Colonic mucosa (tissue), 4 donors: ENCODE results near the gene ZNF71. TPM values are rescaled to one million over a fixed set of nuclear protein-coding genes. Genes with fewer than 3 reads are reported as not detected.

ENCODE experiments used
- DNase-seq: peaks from one replicate; pipeline ENCODE4 v3.0.0-alpha.2; 2020
- H3K27ac ChIP-seq: fragments of 200-600 bp; one replicate; pipeline ENCODE4 v1.8.0; 2021
- H3K27me3 ChIP-seq: fragments of 200-600 bp; one replicate; pipeline ENCODE4 v1.8.0; 2021
- H3K36me3 ChIP-seq: fragments of 200-600 bp; one replicate; pipeline ENCODE4 v1.8.0; 2021
- H3K4me1 ChIP-seq: fragments of 200-600 bp; one replicate; pipeline ENCODE4 v1.8.0; 2021; ENCODE audit warnings: mild to moderate bottlenecking
- H3K4me3 ChIP-seq: fragments of 200-600 bp; one replicate; pipeline ENCODE4 v1.8.0; 2021
- H3K9ac ChIP-seq, 2 donors: one replicate each; pipeline ENCODE4 v1.7.0; 2013; ENCODE audit warnings: control low read depth in 2 of 2, low read depth in 2 of 2, low read length in 2 of 2
- H3K9me3 ChIP-seq: fragments of 200-600 bp; one replicate; pipeline ENCODE4 v1.8.0; 2021
- intact Hi-C: fragments of 100-400 bp; cut with DNase I; formaldehyde crosslinking; loops from one replicate; pipeline ENCODE4 v1.14.1; 2022
- total RNA-seq, 2 donors: library from RNA; stranded (reverse); fragmentation: NEBNext Ultra II Directional in 1 of 2; extraction: Animal tissue kit (Norgen Biotek cat#: 25700) in 1 of 2; gene quantifications; one replicate each; pipeline ENCODE4 v1.2.1, GENCODE V29; 2021
- TF ChIP-seq, protein P1 (sequence below): fragments of 200-600 bp; IDR thresholded peaks from one replicate; pipeline ENCODE4 v1.8.0; 2022; ENCODE audit warnings: antibody characterized with exemption, mild to moderate bottlenecking
- donor health status: healthy.
- donor health status: DM: no; HTN: no; CAD: no.
- donor health status: DM: no; HTN: no; CAD: no.

ZNF71 gene
- total RNA-seq, 2 donors from 2014 or later = 2.6 to 3.9 TPM

DNA sequence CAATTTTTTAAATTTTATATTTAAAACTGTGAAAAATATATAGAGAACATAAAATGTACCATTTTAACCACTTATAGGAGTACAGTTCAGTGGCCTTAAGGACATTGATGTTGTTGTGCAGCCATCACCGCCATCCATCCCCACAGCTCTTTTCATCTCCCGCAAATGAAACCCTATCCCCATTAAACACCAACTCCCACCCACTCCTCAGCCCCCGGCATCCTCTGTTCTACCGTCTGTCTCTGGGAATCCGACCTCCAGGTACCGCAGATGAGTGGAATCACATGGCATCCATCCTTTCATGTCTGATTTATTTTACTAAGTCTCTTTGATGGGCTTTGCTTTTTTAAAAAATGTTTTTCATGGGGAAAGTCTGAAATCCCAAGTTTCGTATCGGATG, 24.0 kb downstream of the ZNF71 start:
- DNase-seq = no peak
- no peaks in the 10 kb centered on the region for H3K4me1 ChIP-seq
- no peak overlapping the region for H3K9ac ChIP-seq
- no peak overlapping the region for H3K27ac ChIP-seq
- no peaks in the 10 kb centered on the region for H3K36me3 ChIP-seq
- peaks cover 9% of the 10 kb centered on the region for H3K9me3 ChIP-seq
- TF ChIP-seq, protein P1, sequence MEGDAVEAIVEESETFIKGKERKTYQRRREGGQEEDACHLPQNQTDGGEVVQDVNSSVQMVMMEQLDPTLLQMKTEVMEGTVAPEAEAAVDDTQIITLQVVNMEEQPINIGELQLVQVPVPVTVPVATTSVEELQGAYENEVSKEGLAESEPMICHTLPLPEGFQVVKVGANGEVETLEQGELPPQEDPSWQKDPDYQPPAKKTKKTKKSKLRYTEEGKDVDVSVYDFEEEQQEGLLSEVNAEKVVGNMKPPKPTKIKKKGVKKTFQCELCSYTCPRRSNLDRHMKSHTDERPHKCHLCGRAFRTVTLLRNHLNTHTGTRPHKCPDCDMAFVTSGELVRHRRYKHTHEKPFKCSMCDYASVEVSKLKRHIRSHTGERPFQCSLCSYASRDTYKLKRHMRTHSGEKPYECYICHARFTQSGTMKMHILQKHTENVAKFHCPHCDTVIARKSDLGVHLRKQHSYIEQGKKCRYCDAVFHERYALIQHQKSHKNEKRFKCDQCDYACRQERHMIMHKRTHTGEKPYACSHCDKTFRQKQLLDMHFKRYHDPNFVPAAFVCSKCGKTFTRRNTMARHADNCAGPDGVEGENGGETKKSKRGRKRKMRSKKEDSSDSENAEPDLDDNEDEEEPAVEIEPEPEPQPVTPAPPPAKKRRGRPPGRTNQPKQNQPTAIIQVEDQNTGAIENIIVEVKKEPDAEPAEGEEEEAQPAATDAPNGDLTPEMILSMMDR = no peak
- intact Hi-C loops = no loop called here
- no peaks in the 10 kb centered on the region for H3K27me3 ChIP-seq
- H3K4me3 ChIP-seq = no peak overlapping the region

DNA sequence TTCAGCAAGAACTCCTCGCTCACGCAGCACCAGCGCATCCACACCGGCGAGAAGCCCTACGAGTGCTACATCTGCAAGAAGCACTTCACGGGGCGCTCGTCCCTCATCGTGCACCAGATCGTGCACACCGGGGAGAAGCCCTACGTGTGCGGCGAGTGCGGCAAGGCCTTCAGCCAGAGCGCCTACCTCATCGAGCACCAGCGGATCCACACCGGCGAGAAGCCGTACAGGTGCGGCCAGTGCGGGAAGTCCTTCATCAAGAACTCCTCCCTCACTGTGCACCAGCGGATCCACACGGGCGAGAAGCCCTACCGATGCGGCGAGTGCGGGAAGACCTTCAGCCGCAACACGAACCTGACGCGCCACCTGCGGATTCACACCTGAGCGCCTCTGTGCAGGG, 27.3 kb downstream of the ZNF71 start:
- Histone ChIP-seq H3K27me3 (no peaks in the 10 kb centered on the region), H3K36me3 (no peaks in the 10 kb centered on the region), H3K9ac (no peak overlapping the region), H3K4me1 (no peaks in the 10 kb centered on the region), H3K4me3 (no peak overlapping the region), H3K27ac (no peak overlapping the region), H3K9me3 (no peaks in the 10 kb centered on the region)
- TF ChIP-seq, protein P1 = no peak
- DNase-seq = no peak
- intact Hi-C loops = no loop called here

DNA sequence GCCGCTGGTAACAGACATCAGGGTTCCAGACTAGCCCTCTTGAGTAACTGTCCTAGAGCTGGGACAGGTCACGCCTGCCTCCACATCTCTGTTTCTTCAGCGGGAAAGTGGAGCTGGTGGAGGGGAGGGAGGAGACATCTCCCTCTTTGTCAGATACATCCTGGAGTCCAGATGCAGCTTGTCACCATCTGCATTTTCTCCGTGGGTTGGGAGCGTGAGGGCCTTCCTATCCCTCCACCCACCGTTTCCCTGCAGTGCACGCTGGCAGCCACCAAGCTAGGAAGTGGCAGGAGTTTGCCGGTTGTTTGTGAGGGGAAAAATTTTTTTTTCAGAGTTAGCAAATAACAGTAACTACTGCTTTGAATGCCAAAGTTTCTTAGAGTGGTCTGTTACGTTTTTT, 27.9 kb downstream of the ZNF71 start:
- intact Hi-C loops = no loop called here
- Histone ChIP-seq H3K4me1 (no peaks in the 10 kb centered on the region), H3K4me3 (no peak overlapping the region), H3K9me3 (no peaks in the 10 kb centered on the region), H3K36me3 (no peaks in the 10 kb centered on the region), H3K27ac (no peak overlapping the region), H3K27me3 (no peaks in the 10 kb centered on the region), H3K9ac (no peak overlapping the region)
- TF ChIP-seq, protein P1 = no peak
- DNase-seq = no peak

DNA sequence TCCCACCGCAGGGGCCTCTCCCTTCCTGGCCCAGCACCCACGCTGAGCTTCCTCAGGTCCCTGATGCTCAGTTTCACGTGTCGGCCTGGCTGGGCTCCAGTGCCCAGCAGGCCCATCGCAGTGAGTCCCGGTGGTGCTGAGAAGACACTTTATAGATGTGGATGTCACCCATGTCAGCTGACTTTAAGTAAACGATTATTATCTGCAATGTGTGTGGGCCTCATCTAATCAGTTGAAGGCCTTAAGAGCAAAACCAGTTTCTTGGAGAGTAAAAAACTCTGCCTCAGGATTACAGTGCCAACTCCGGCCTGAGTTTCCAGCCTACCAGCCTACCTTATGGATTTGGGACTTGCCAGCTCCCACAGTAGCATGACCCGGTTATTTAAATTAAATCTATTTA, 30.6 kb downstream of the ZNF71 start:
- TF ChIP-seq, protein P1 = no peak
- Histone ChIP-seq H3K4me1 (no peaks in the 10 kb centered on the region), H3K27ac (no peak overlapping the region), H3K4me3 (no peak overlapping the region), H3K27me3 (no peaks in the 10 kb centered on the region), H3K9me3 (no peaks in the 10 kb centered on the region), H3K36me3 (no peaks in the 10 kb centered on the region), H3K9ac (no peak overlapping the region)
- intact Hi-C loops = no loop called here
- no peak for DNase-seq

DNA sequence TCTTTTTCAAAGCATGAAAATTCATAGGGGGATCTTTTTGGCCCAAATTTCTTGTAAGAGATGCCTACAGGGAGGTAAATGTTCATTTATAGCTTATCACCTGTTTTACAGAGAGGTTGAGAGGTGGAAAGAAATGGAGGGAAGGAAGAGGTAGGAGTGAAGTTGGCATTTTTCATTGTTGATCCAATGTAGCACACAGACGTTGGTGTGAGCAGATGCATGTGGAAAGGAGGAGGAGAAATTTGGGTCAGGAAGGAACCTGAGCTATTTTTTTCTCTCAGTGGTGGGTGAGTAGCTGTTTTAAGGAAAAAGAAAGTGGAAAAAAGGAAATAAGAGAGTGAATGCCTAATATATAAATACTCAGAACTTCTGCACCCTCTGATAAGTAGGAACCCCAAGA, 37.9 kb downstream of the ZNF71 start:
- no peak for DNase-seq
- TF ChIP-seq, protein P1 = no peak
- Histone ChIP-seq H3K4me3 (no peak overlapping the region), H3K36me3 (no peaks in the 10 kb centered on the region), H3K9ac (no peak overlapping the region), H3K27ac (no peak overlapping the region), H3K4me1 (no peaks in the 10 kb centered on the region), H3K9me3 (no peaks in the 10 kb centered on the region), H3K27me3 (no peaks in the 10 kb centered on the region)
- intact Hi-C loops = no loop called here
